ENCODE measurements around the gene NPM1.

NPM1 gene

GRCh38 chr5:171428168-171428696 is 40.6 kb downstream of the NPM1 start:
- Mint-ChIP-seq H3K27me3 (peaks cover 11% of the 10 kb centered on the region), H3K4me3 (no peak overlapping the region), H3K9me3 (no peaks in the 10 kb centered on the region), H3K27ac (ENCODE audit: low read depth) (no peak overlapping the region), H3K36me3 (ENCODE audit: insufficient read depth) (peaks cover 4% of the 10 kb centered on the region), H3K4me1 (no peaks in the 10 kb centered on the region)
- DNase-seq (ENCODE audit: low spot score in 2 of 2) (no peak), ATAC-seq (replicated peaks; ENCODE audit: extremely low read depth, poor library complexity, severe bottlenecking) (no peak)

DNA sequence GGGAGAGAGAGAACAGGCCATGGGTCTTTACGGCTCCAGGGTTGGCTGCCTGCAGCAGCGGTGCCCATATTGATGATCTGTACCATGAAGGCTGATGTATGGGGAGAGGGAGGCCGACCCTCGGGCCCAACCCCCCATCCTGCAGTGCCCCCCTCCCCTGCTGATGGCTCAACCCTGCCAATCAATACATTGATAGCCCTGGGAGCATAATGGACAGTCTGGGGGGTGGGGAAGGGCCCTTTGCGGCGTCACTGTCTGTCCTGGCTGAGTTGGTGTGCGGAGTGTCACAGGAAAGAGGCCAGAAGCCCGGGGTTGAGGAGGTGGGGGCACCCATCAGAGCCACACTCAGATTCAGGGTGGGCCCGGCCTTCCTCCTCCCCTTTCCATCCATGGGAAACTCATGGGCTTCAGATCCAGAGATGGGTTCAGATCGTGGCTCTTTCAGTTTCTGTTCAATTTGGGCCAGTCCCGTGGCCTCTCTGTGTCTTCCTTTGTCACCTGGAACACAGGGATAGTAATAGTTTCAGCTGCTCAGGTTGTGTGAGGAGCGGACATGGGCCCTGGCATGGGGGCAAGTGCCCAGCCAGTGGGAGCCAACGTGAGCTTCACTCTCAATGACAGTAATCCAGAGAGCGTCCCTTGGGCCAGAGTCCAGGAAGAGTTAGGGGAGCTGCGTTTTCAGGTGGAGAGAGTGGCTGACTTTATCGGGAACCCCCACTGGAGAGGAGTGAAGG is 41.3 kb downstream of the NPM1 start:
- Mint-ChIP-seq H3K9me3 (no peaks in the 10 kb centered on the region), H3K27me3 (peaks cover 9% of the 10 kb centered on the region), H3K36me3 (ENCODE audit: insufficient read depth) (peaks cover 4% of the 10 kb centered on the region), H3K27ac (ENCODE audit: low read depth) (no peak overlapping the region), H3K4me3 (no peak overlapping the region), H3K4me1 (no peaks in the 10 kb centered on the region)
- DNase-seq (ENCODE audit: low spot score in 2 of 2) (no peak), ATAC-seq (replicated peaks; ENCODE audit: extremely low read depth, poor library complexity, severe bottlenecking) (no peak)

DNA sequence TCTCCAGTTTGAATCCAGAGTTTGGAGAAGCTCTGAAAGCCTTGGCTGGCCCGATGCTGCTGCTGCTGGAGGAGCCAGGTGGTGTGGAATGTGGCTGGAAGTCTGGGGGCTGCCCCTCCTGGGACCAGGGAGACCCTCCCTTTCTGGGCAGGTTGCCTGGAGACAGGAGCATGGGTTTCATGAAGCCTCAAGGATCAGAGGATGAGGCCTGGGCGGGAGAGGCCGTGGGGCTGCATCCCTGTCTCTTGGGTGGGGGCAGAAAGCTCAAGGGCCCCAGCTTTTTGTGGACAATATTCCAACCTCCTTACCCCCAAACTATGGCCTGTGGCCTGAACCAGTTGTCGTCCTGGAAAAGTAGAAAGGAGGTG is 41.9 kb downstream of the NPM1 start:
- DNase-seq (ENCODE audit: low spot score in 2 of 2): no peak
- H3K4me1 Mint-ChIP-seq: no peaks in the 10 kb centered on the region
- ATAC-seq (replicated peaks; ENCODE audit: extremely low read depth, poor library complexity, severe bottlenecking): no peak
- peaks cover 4% of the 10 kb centered on the region for H3K36me3 Mint-ChIP-seq (ENCODE audit: insufficient read depth)
- no peaks in the 10 kb centered on the region for H3K9me3 Mint-ChIP-seq
- no peak overlapping the region for H3K4me3 Mint-ChIP-seq
- peaks cover 9% of the 10 kb centered on the region for H3K27me3 Mint-ChIP-seq
- no peak overlapping the region for H3K27ac Mint-ChIP-seq (ENCODE audit: low read depth)

DNA sequence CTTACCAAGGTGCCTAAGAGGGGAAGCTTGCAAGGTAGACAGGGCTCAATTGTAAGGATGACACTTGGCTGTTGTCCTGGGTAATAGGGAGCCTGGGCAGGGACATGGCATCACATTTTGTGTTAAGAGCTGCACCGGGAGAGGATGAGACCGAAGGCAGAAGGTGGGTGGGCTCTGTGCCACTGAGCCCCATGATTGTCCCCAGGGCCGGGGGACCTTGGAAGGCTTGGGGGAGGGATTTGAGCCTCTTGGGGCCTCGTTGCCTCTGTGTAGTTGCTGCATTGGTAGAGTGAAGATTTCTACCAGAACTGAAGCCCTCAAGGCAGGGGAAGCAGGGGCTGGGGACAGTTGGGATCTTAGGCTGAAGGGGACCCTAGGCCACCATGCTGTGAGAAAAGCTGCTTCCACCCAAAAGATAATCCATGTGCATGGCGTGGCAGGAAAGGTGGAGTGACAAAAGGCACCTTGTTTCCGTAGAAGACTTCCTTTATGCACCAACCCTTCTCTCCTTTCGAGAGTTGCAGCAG is 43.7 kb downstream of the NPM1 start:
- Mint-ChIP-seq H3K9me3 (no peaks in the 10 kb centered on the region), H3K36me3 (ENCODE audit: insufficient read depth) (no peaks in the 10 kb centered on the region), H3K27me3 (peaks cover 9% of the 10 kb centered on the region), H3K4me3 (no peak overlapping the region), H3K27ac (ENCODE audit: low read depth) (no peak overlapping the region), H3K4me1 (no peaks in the 10 kb centered on the region)
- ATAC-seq (replicated peaks; ENCODE audit: extremely low read depth, poor library complexity, severe bottlenecking) (no peak), DNase-seq (ENCODE audit: low spot score in 2 of 2) (no peak)

DNA sequence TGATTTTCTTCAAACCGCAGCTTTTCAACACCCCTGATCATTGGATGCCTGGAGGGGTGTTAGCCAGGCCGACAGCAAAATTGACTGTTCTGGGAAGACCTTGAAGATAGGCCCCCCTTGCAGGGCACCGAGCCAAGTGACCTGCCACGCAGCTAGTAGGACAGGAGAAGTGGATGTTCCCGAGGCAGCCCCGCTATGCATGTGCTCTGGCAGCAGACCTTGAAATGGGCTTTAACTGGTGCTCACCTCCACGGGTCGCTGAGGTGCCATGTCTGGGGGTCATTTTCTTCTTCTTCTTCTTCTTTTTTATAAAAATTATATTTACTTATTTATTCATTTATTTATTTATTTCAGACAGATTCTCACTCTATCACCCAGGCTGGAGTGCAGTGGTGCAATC is 44.4 kb downstream of the NPM1 start:
- H3K4me1 Mint-ChIP-seq: no peaks in the 10 kb centered on the region
- DNase-seq (ENCODE audit: low spot score in 2 of 2): no peak
- no peak overlapping the region for H3K27ac Mint-ChIP-seq (ENCODE audit: low read depth)
- H3K4me3 Mint-ChIP-seq: no peak overlapping the region
- H3K9me3 Mint-ChIP-seq: no peaks in the 10 kb centered on the region
- H3K36me3 Mint-ChIP-seq (ENCODE audit: insufficient read depth): no peaks in the 10 kb centered on the region
- ATAC-seq (replicated peaks; ENCODE audit: extremely low read depth, poor library complexity, severe bottlenecking): no peak
- H3K27me3 Mint-ChIP-seq: peaks cover 9% of the 10 kb centered on the region

DNA sequence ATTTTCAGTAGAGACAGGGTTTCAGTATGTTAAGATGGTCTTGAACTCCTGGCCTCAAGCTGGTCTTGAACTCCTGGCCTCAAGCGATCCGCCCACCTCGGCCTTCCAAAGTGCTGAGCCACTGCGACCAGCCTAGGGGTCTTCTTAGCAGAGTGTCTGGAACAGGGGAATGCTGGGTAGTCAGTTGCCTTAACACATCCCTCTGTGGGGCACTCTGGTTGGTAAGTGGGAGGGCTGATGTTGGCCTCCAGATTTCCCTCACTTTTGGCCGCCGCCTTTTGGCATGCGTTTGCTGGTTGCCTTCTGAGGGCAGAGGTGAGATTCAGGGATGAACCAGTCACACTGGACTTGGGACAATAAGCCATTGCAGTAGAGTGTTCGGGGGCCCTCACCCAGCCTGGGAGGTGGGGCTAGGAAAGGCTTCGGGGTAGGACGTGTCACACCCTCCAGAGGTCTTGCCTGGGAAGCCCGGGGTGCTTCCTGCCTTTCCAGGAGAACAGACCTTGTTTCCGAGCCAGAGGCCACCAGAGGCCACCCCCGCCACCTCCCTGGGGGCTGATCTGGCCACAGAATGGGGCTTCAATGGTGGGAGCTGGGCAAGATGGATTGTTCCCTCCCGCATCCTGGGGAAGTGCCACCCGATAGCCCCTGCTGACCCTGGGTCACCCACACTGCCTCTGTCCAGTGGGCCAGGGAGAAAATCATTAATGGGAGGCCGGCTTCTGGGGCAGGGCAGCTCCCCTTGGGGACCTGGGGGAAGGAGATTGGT is 45.1 kb downstream of the NPM1 start:
- no peak for ATAC-seq (replicated peaks; ENCODE audit: extremely low read depth, poor library complexity, severe bottlenecking)
- H3K27me3 Mint-ChIP-seq: peaks cover 9% of the 10 kb centered on the region
- no peak overlapping the region for H3K27ac Mint-ChIP-seq (ENCODE audit: low read depth)

DNA sequence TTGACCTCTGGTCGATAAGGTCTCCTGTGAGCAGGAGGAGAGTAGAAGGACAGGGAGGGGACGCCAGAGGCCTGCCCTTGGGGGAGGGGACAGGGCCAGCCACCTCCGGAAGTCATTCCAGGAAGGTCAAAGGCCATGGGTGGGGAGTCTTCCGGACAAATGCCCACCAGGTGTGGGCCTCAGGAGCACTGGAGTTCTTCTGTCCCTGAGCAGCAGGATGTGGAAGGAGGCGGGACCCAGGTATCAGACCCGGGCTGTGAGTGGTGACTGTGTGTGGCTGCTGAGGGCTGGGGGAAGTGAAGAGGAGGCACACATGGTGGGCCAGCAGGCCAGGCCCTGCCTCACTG is 45.7 kb downstream of the NPM1 start:
- H3K36me3 Mint-ChIP-seq (ENCODE audit: insufficient read depth): no peaks in the 10 kb centered on the region
- peaks cover 6% of the 10 kb centered on the region for H3K27me3 Mint-ChIP-seq
- DNase-seq (ENCODE audit: low spot score in 2 of 2) (no peak), ATAC-seq (replicated peaks; ENCODE audit: extremely low read depth, poor library complexity, severe bottlenecking) (no peak)
- no peaks in the 10 kb centered on the region for H3K9me3 Mint-ChIP-seq
- H3K4me1 Mint-ChIP-seq: no peaks in the 10 kb centered on the region
- H3K4me3 Mint-ChIP-seq: no peak overlapping the region
- H3K27ac Mint-ChIP-seq (ENCODE audit: low read depth): no peak overlapping the region

More for the DNA sequence above, 45.1 kb downstream of the NPM1 start:
- Mint-ChIP-seq H3K36me3 (ENCODE audit: insufficient read depth) (no peaks in the 10 kb centered on the region), H3K4me1 (no peaks in the 10 kb centered on the region), H3K9me3 (no peaks in the 10 kb centered on the region), H3K4me3 (no peak overlapping the region)
- DNase-seq (ENCODE audit: low spot score in 2 of 2): no peak

DNA sequence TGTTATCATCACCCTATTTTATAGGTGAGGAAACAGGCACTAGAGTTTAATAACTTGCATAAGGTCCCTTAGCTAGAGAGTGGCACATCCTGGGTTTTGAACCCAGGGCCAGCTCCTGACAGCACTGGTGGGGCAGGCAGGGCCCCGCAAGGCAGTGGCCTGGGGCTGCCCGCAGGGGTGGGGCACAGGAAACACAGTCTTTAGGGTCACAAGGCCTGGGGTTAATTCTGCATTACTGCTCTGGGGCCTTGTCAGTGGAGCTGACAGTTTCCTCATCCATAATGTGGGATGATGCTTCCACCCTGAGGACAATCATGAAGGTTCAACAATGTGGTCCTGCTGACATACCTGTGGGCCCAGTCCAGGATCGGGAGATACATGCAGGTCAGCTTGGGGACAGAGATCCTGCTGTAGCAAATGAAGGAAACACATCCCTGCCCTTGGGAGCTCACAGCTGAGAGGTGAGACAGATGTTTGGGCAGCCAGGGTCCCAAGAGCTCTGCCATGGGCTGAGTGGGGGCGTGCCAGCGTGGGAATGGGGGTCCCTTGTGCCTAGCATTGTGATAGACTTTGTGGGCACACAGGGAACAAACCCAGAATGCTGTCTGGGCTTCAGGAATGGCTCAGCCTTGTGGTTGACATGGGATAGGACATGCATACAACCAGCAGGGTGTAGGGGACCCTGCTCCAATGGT is 46.5 kb downstream of the NPM1 start:
- H3K9me3 Mint-ChIP-seq: no peaks in the 10 kb centered on the region
- no peaks in the 10 kb centered on the region for H3K27me3 Mint-ChIP-seq
- H3K4me1 Mint-ChIP-seq: no peaks in the 10 kb centered on the region
- H3K27ac Mint-ChIP-seq (ENCODE audit: low read depth): no peak overlapping the region
- no peak overlapping the region for H3K4me3 Mint-ChIP-seq
- peaks cover 2% of the 10 kb centered on the region for H3K36me3 Mint-ChIP-seq (ENCODE audit: insufficient read depth)
- ATAC-seq (replicated peaks; ENCODE audit: extremely low read depth, poor library complexity, severe bottlenecking): no peak
- no peak for DNase-seq (ENCODE audit: low spot score in 2 of 2)

- ATAC-seq (replicated peaks; ENCODE audit: extremely low read depth, poor library complexity, severe bottlenecking) (no peak), DNase-seq (ENCODE audit: low spot score in 2 of 2) (no peak)
- peaks cover 2% of the 10 kb centered on the region for H3K36me3 Mint-ChIP-seq (ENCODE audit: insufficient read depth)
- no peak overlapping the region for H3K27ac Mint-ChIP-seq (ENCODE audit: low read depth)
- no peaks in the 10 kb centered on the region for H3K27me3 Mint-ChIP-seq
- no peak overlapping the region for H3K4me3 Mint-ChIP-seq
- no peaks in the 10 kb centered on the region for H3K9me3 Mint-ChIP-seq
- H3K4me1 Mint-ChIP-seq: no peaks in the 10 kb centered on the region
These were observed 47.2 kb downstream of the NPM1 start for GRCh38 chr5:171434874-171435273.

DNA sequence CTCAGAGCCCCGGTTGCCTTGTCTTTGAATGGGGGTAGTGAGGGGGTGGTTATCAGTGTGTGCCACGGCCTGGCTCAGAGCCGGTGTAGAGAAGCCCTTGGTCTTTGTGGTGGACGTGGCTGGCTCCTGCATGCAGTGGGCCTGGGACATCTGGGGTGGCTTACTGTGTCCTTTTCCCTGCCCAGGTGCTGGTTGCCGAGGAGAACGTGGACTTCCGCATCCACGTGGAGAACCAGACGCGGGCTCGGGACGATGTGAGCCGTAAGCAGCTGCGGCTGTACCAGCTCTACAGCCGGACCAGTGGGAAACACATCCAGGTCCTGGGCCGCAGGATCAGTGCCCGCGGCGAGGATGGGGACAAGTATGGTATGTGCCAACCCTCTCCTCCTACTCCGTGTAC is 48.3 kb downstream of the NPM1 start:
- Mint-ChIP-seq H3K27me3 (no peaks in the 10 kb centered on the region), H3K4me3 (no peak overlapping the region), H3K9me3 (no peaks in the 10 kb centered on the region), H3K4me1 (no peaks in the 10 kb centered on the region), H3K36me3 (ENCODE audit: insufficient read depth) (peaks cover 2% of the 10 kb centered on the region), H3K27ac (ENCODE audit: low read depth) (no peak overlapping the region)
- ATAC-seq (replicated peaks; ENCODE audit: extremely low read depth, poor library complexity, severe bottlenecking): no peak
- no peak for DNase-seq (ENCODE audit: low spot score in 2 of 2)

- H3K27ac Mint-ChIP-seq (ENCODE audit: low read depth): no peak overlapping the region
These were observed 49.2 kb downstream of the NPM1 start for GRCh38 chr5:171436804-171437285.

DNA sequence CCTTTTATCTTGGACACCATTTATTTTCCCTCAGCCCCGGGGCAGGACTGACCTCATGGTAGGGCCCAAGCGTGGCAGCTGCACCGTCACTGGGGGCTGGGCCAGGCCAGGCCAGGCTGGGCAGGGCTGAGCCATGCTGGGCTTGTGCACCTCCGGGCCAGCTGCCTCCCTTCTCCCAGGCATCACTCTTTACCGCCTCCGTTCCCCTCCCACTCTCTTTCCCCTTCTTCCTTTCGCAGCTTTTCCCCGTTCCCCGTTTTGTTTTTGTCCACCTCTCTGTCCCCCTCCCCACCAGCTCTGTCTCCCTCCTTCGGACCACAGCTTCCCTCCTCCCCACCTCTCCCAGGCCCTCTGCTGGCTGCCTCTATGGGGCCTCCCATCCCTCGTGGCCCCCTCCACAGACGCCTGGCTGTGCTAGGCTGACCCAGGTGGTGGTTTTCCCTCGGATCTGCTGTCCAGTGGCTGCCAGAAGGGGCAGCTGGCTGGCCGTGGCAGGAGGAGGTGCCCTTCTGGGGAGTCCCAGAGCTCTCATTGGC is 49.7 kb downstream of the NPM1 start:
- H3K9me3 Mint-ChIP-seq: no peaks in the 10 kb centered on the region
- no peak overlapping the region for H3K4me3 Mint-ChIP-seq
- no peak for ATAC-seq (replicated peaks; ENCODE audit: extremely low read depth, poor library complexity, severe bottlenecking)
- H3K27me3 Mint-ChIP-seq: no peaks in the 10 kb centered on the region
- H3K27ac Mint-ChIP-seq (ENCODE audit: low read depth): no peak overlapping the region
- H3K36me3 Mint-ChIP-seq (ENCODE audit: insufficient read depth): peaks cover 2% of the 10 kb centered on the region
- H3K4me1 Mint-ChIP-seq: no peaks in the 10 kb centered on the region
- DNase-seq (ENCODE audit: low spot score in 2 of 2): no peak

More at GRCh38 chr5:171436804-171437285, 49.2 kb downstream of the NPM1 start:
- no peaks in the 10 kb centered on the region for H3K9me3 Mint-ChIP-seq
- ATAC-seq (replicated peaks; ENCODE audit: extremely low read depth, poor library complexity, severe bottlenecking): no peak
- H3K36me3 Mint-ChIP-seq (ENCODE audit: insufficient read depth): peaks cover 2% of the 10 kb centered on the region
- H3K4me3 Mint-ChIP-seq: no peak overlapping the region
- no peaks in the 10 kb centered on the region for H3K27me3 Mint-ChIP-seq
- DNase-seq (ENCODE audit: low spot score in 2 of 2): no peak
- H3K4me1 Mint-ChIP-seq: no peaks in the 10 kb centered on the region

Data from central memory CD8-positive, alpha-beta T cell (primary cell).